Smooth muscle cell (in vitro differentiated cells): ENCODE results near the gene REEP1. TPM values are rescaled to one million over a fixed set of nuclear protein-coding genes. Genes with fewer than 3 reads are reported as not detected.

ENCODE experiments used
- DNase-seq: peaks from one replicate; lab custom pipeline; 2025; ENCODE audit not compliant: unreplicated experiment; lab: John Stamatoyannopoulos, UW
- H2AFZ ChIP-seq: fragments of 200-600 bp; sonication (generic); 2 replicates; pipeline ENCODE4 v1.6.0; 2016; ENCODE audit warnings: antibody characterized with exemption, low read depth, mild to moderate bottlenecking
- H3F3A ChIP-seq: fragments of 200-600 bp; sonication (generic); 2 replicates; pipeline ENCODE4 v1.6.0; 2017; ENCODE audit warnings: antibody characterized with exemption, low read depth
- H3K27ac ChIP-seq: fragments of 200-600 bp; sonication (generic); 2 replicates; pipeline ENCODE4 v1.5.1; 2016; ENCODE audit warnings: low read depth, mild to moderate bottlenecking
- H3K27me3 ChIP-seq: fragments of 200-600 bp; sonication (generic); 2 replicates; pipeline ENCODE4 v1.6.1; 2016; ENCODE audit warnings: low read depth, mild to moderate bottlenecking
- H3K36me3 ChIP-seq: fragments of 200-600 bp; sonication (generic); 2 replicates; pipeline ENCODE4 v1.5.1; 2016; ENCODE audit warnings: low read depth
- H3K4me1 ChIP-seq: fragments of 200-600 bp; sonication (generic); 2 replicates; pipeline ENCODE4 v1.5.1; 2016; ENCODE audit warnings: low read depth
- H3K4me2 ChIP-seq: fragments of 200-600 bp; sonication (generic); 2 replicates; pipeline ENCODE4 v1.6.0; 2016; ENCODE audit warnings: mild to moderate bottlenecking
- H3K4me3 ChIP-seq: fragments of 200-600 bp; sonication (generic); 2 replicates; pipeline ENCODE4 v1.5.1; 2016; ENCODE audit warnings: mild to moderate bottlenecking
- H3K79me2 ChIP-seq: fragments of 200-600 bp; sonication (generic); 2 replicates; pipeline ENCODE4 v1.6.0; 2016; ENCODE audit warnings: low read depth, mild to moderate bottlenecking
- H3K9ac ChIP-seq: fragments of 200-600 bp; sonication (generic); 2 replicates; pipeline ENCODE4 v1.6.0; 2016; ENCODE audit warnings: low read depth
- H3K9me3 ChIP-seq: fragments of 200-600 bp; sonication (generic); replicated peaks from 2 replicates; pipeline ENCODE4 v1.5.1; 2016; ENCODE audit warnings: low read depth
- H4K20me1 ChIP-seq: fragments of 200-600 bp; sonication (generic); 2 replicates; pipeline ENCODE4 v1.6.0; 2016; ENCODE audit warnings: low read depth
- CTCF ChIP-seq: fragments of 200-600 bp; sonication (generic); IDR thresholded peaks from 2 replicates; pipeline ENCODE4 v1.5.1; 2017; ENCODE audit warnings: borderline replicate concordance, mild to moderate bottlenecking, antibody characterized with exemption; ENCODE audit not compliant: insufficient read depth, poor library complexity, severe bottlenecking
- WGBS: methylation state at CpG from one replicate; pipeline ENCODE4 v1.1.7; 2016; ENCODE audit warnings: low lambda C conversion rate; 5-methylcytosine and 5-hydroxymethylcytosine counted together
- polyA plus RNA-seq: library from polyadenylated mRNA; unstranded; fragments of >200 nt; fragmentation: Nextera tagmentation; extraction: Ambion mirVana; gene quantifications from 2 replicates; pipeline ENCODE4 v1.2.1, GENCODE V29; 2016
- total RNA-seq: library from RNA; depleted of rRNA; stranded (reverse); fragments of >200 nt; gene quantifications from 2 replicates; pipeline ENCODE4 v1.2.3, GENCODE V29; 2014

Gene REEP1
- total and polyA plus RNA-seq, 2 experiments from 2014 or later = not detected

- Histone ChIP-seq H4K20me1 (no peaks in the 10 kb centered on the region), H3K9me3 (no peaks in the 10 kb centered on the region), H3K9ac (no peak overlapping the region), H3F3A (peaks cover 7% of the 10 kb centered on the region), H3K4me3 (no peak overlapping the region), H3K36me3 (peaks cover 16% of the 10 kb centered on the region), H2AFZ (no peak overlapping the region), H3K27me3 (no peaks in the 10 kb centered on the region), H3K79me2 (no peaks in the 10 kb centered on the region), H3K27ac (no peak overlapping the region), H3K4me1 (no peaks in the 10 kb centered on the region), H3K4me2 (no peak overlapping the region)
- WGBS = 91% methylated on average over 4 of the region's 4 CpGs
- no peak for TF ChIP-seq CTCF
- no peak for DNase-seq
These were observed 123.5 kb downstream of the REEP1 start for GRCh38 chr2:86213699-86214502.

GRCh38 chr2:86213056-86213455 is 124.4 kb downstream of the REEP1 start:
- H3K4me2 ChIP-seq = no peak overlapping the region
- no peak for TF ChIP-seq CTCF
- H3K27ac ChIP-seq = no peak overlapping the region
- WGBS = 51% methylated on average over 1 of the region's 1 CpG
- DNase-seq = no peak
- H3F3A ChIP-seq = peaks cover 7% of the 10 kb centered on the region
- peaks cover 19% of the 10 kb centered on the region for H3K36me3 ChIP-seq
- no peaks in the 10 kb centered on the region for H4K20me1 ChIP-seq
- H3K4me1 ChIP-seq = no peaks in the 10 kb centered on the region
- no peaks in the 10 kb centered on the region for H3K27me3 ChIP-seq
- no peak overlapping the region for H3K4me3 ChIP-seq
- no peaks in the 10 kb centered on the region for H3K9me3 ChIP-seq
- no peak overlapping the region for H3K9ac ChIP-seq
- H2AFZ ChIP-seq = no peak overlapping the region
- no peaks in the 10 kb centered on the region for H3K79me2 ChIP-seq

- TF ChIP-seq CTCF = no peak
- WGBS = 95% methylated on average over 2 of the region's 2 CpGs
- H3K36me3 ChIP-seq = peaks cover 22% of the 10 kb centered on the region
- no peaks in the 10 kb centered on the region for H3K9me3 ChIP-seq
- H3K27me3 ChIP-seq = no peaks in the 10 kb centered on the region
- H3K4me1 ChIP-seq = no peaks in the 10 kb centered on the region
- H3K79me2 ChIP-seq = no peaks in the 10 kb centered on the region
- H4K20me1 ChIP-seq = no peaks in the 10 kb centered on the region
- no peak overlapping the region for H3K4me3 ChIP-seq
- H3F3A ChIP-seq = peaks cover 7% of the 10 kb centered on the region
- H3K4me2 ChIP-seq = no peak overlapping the region
- H3K27ac ChIP-seq = no peak overlapping the region
- no peak for DNase-seq
- no peak overlapping the region for H2AFZ ChIP-seq
- H3K9ac ChIP-seq = no peak overlapping the region
These were observed 125.6 kb downstream of the REEP1 start for GRCh38 chr2:86211796-86212188.
